ENCODE results near the gene FYB1. TPM values are rescaled to one million over a fixed set of nuclear protein-coding genes. Genes with fewer than 3 reads are reported as not detected.

Gene FYB1
- total and polyA plus RNA-seq, 2 donors (not counting 1 experiment from before 2014, with no cell fraction given) = 1.3 to 1.4 TPM

- Mint-ChIP-seq H3K4me3 (no peak overlapping the region), H3K27ac (no peak overlapping the region), H3K27me3 (peaks cover 10% of the 10 kb centered on the region), H3K9me3 (ENCODE audit: insufficient read depth) (no peaks in the 10 kb centered on the region), H3K4me1 (no peaks in the 10 kb centered on the region)
- peak; percentile 85 for ATAC-seq (ENCODE audit: low read depth)
- peak; percentile 75 for DNase-seq
- H3K27me3 ChIP-seq (replicated peaks in 1 of 4; ENCODE audit: control extremely low read depth in 1 of 4, control insufficient read depth in 3 of 4, insufficient read depth in 4 of 4, low read length in 3 of 4) = no peaks in the 10 kb centered on the region
- no peaks in the 10 kb centered on the region for H3K36me3 ChIP-seq (replicated peaks in 1 of 2; ENCODE audit: control extremely low read depth in 1 of 2, control insufficient read depth in 1 of 2, extremely low read depth in 1 of 2, insufficient read depth in 2 of 2, low read length in 1 of 2)
- intact Hi-C loops (cut with micrococcal nuclease) = loop anchor here (1.0 kb wide), 4 partner anchors 66 to 353 kb away; no protein-coding TSS in a partner anchor
- H3K4me2 ChIP-seq (replicated peaks; ENCODE audit: low read depth, low read length, poor library complexity, severe bottlenecking) = no peak overlapping the region
- H3K79me2 ChIP-seq (ENCODE audit: control insufficient read depth, insufficient read depth, low read length) = no peaks in the 10 kb centered on the region
- WGBS (ENCODE audit: insufficient coverage) = 87% methylated on average over 8 of the region's 16 CpGs
- peak overlapping the region in 1 of 5 experiments; percentile 65 for H3K4me3 ChIP-seq (ENCODE audit: control extremely low read depth in 1 of 5, extremely low read depth in 1 of 5, insufficient read depth in 1 of 5, low read depth in 2 of 5, low read length in 4 of 5)
- no peaks in the 10 kb centered on the region for H3K4me1 ChIP-seq (ENCODE audit: control insufficient read depth in 2 of 2, insufficient read depth in 2 of 2, low read length in 2 of 2)
- no peak overlapping the region for H3K27ac ChIP-seq (ENCODE audit: low read length in 2 of 2)
- H2AFZ ChIP-seq (ENCODE audit: insufficient read depth, low read depth, low read length, poor library complexity, severe bottlenecking) = no peak overlapping the region
- H3K9me3 ChIP-seq (ENCODE audit: control extremely low read depth in 1 of 3, control insufficient read depth in 2 of 3, insufficient read depth in 1 of 3, low read length in 2 of 3) = no peaks in the 10 kb centered on the region
- TF ChIP-seq EZH2 (IDR thresholded peaks at IDR 0.05; ENCODE audit: borderline replicate concordance, insufficient read depth, low read depth, low read length, poor library complexity, severe bottlenecking) = no peak
- TF ChIP-seq CTCF (IDR thresholded peaks at IDR 0.05) = peak; percentile 96
- CTCF ChIA-PET = interaction anchor here (0.6 to 5.0 kb wide), 40 partner anchors 8 to 776 kb away, joined by 3 to 173 read pairs (median 4); no protein-coding TSS in a partner anchor
- H3K9ac ChIP-seq (ENCODE audit: low read length) = no peak overlapping the region
- POLR2A ChIA-PET = interaction anchor here (0.6 kb wide), 1 partner anchor 93 kb away, joined by 5 read pairs; no protein-coding TSS in a partner anchor
- H4K20me1 ChIP-seq (ENCODE audit: control insufficient read depth, insufficient read depth, low read length, poor library complexity, severe bottlenecking) = no peaks in the 10 kb centered on the region
These were observed 1.7 kb downstream of the FYB1 start for GRCh38 chr5:39217365-39218281.

- Histone ChIP-seq H3K4me1 (ENCODE audit: control insufficient read depth in 2 of 2, insufficient read depth in 2 of 2, low read length in 2 of 2) (peaks cover 4 to 5% of the 10 kb centered on the region in 2 donors), H3K9ac (ENCODE audit: low read length) (no peak overlapping the region), H3K9me3 (ENCODE audit: control extremely low read depth in 1 of 3, control insufficient read depth in 2 of 3, insufficient read depth in 1 of 3, low read length in 2 of 3) (no peaks in the 10 kb centered on the region), H3K36me3 (replicated peaks in 1 of 2; ENCODE audit: control extremely low read depth in 1 of 2, control insufficient read depth in 1 of 2, extremely low read depth in 1 of 2, insufficient read depth in 2 of 2, low read length in 1 of 2) (no peaks in the 10 kb centered on the region), H4K20me1 (ENCODE audit: control insufficient read depth, insufficient read depth, low read length, poor library complexity, severe bottlenecking) (no peaks in the 10 kb centered on the region), H3K27me3 (replicated peaks in 1 of 4; ENCODE audit: control extremely low read depth in 1 of 4, control insufficient read depth in 3 of 4, insufficient read depth in 4 of 4, low read length in 3 of 4) (no peaks in the 10 kb centered on the region), H3K79me2 (ENCODE audit: control insufficient read depth, insufficient read depth, low read length) (no peaks in the 10 kb centered on the region), H2AFZ (ENCODE audit: insufficient read depth, low read depth, low read length, poor library complexity, severe bottlenecking) (no peak overlapping the region), H3K4me3 (ENCODE audit: control extremely low read depth in 1 of 5, extremely low read depth in 1 of 5, insufficient read depth in 1 of 5, low read depth in 2 of 5, low read length in 4 of 5) (no peak overlapping the region), H3K4me2 (replicated peaks; ENCODE audit: low read depth, low read length, poor library complexity, severe bottlenecking) (no peak overlapping the region), H3K27ac (ENCODE audit: low read length in 2 of 2) (no peak overlapping the region)
- H3K4me3 Mint-ChIP-seq = no peak overlapping the region
- TF ChIP-seq CTCF (IDR thresholded peaks at IDR 0.05) = no peak
- no peak for TF ChIP-seq EZH2 (IDR thresholded peaks at IDR 0.05; ENCODE audit: borderline replicate concordance, insufficient read depth, low read depth, low read length, poor library complexity, severe bottlenecking)
- H3K27me3 Mint-ChIP-seq = peaks cover 12% of the 10 kb centered on the region
- POLR2A ChIA-PET = no interaction called here
- H3K9me3 Mint-ChIP-seq (ENCODE audit: insufficient read depth) = no peaks in the 10 kb centered on the region
- no CpG with 5 or more reads among the region's 2 CpGs for WGBS (ENCODE audit: insufficient coverage)
- no peak overlapping the region for H3K27ac Mint-ChIP-seq
- peaks cover 3% of the 10 kb centered on the region for H3K4me1 Mint-ChIP-seq
- CTCF ChIA-PET = interaction anchor here (0.8 to 5.0 kb wide), 23 partner anchors 9 to 355 kb away, joined by 3 to 173 read pairs (median 9); no protein-coding TSS in a partner anchor
- ATAC-seq (ENCODE audit: low read depth) (no peak), DNase-seq (no peak)
- intact Hi-C loops (cut with micrococcal nuclease) = loop anchor here (1.0 kb wide), 4 partner anchors 67 to 354 kb away; no protein-coding TSS in a partner anchor
These were observed 2.7 kb downstream of the FYB1 start for GRCh38 chr5:39216631-39217030.

All from B cell (primary cell).